Measurements from ENCODE around the gene CENPH. TPM values are rescaled to one million over a fixed set of nuclear protein-coding genes. Genes with fewer than 3 reads are reported as not detected.

The CENPH gene
- total and polyA plus RNA-seq, 2 of the 8 experiments (the other 6 are each of a cell fraction or from before 2014, with no cell fraction given): 69.0 to 82.8 TPM

DNA sequence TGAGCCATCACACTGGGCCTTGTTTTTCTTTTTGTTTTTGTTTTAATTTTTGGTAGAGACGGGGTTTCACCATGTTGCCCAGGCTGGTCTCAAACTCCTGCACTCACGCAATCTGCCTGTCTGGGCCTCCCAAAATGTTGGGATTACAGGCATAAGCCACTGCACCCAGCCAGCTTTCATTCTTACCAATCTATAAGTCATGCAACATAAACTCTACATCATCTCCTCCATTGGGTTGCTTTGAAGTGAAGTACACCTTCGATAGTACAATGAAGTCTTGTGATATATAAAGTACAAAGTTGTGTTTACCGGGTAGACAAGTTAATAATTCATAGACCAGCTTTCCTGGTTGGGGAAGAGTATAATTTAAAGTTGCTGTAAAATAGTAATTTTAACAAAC is 36.5 kb downstream of the CENPH start (continued):
- TF ChIP-seq, protein P1, sequence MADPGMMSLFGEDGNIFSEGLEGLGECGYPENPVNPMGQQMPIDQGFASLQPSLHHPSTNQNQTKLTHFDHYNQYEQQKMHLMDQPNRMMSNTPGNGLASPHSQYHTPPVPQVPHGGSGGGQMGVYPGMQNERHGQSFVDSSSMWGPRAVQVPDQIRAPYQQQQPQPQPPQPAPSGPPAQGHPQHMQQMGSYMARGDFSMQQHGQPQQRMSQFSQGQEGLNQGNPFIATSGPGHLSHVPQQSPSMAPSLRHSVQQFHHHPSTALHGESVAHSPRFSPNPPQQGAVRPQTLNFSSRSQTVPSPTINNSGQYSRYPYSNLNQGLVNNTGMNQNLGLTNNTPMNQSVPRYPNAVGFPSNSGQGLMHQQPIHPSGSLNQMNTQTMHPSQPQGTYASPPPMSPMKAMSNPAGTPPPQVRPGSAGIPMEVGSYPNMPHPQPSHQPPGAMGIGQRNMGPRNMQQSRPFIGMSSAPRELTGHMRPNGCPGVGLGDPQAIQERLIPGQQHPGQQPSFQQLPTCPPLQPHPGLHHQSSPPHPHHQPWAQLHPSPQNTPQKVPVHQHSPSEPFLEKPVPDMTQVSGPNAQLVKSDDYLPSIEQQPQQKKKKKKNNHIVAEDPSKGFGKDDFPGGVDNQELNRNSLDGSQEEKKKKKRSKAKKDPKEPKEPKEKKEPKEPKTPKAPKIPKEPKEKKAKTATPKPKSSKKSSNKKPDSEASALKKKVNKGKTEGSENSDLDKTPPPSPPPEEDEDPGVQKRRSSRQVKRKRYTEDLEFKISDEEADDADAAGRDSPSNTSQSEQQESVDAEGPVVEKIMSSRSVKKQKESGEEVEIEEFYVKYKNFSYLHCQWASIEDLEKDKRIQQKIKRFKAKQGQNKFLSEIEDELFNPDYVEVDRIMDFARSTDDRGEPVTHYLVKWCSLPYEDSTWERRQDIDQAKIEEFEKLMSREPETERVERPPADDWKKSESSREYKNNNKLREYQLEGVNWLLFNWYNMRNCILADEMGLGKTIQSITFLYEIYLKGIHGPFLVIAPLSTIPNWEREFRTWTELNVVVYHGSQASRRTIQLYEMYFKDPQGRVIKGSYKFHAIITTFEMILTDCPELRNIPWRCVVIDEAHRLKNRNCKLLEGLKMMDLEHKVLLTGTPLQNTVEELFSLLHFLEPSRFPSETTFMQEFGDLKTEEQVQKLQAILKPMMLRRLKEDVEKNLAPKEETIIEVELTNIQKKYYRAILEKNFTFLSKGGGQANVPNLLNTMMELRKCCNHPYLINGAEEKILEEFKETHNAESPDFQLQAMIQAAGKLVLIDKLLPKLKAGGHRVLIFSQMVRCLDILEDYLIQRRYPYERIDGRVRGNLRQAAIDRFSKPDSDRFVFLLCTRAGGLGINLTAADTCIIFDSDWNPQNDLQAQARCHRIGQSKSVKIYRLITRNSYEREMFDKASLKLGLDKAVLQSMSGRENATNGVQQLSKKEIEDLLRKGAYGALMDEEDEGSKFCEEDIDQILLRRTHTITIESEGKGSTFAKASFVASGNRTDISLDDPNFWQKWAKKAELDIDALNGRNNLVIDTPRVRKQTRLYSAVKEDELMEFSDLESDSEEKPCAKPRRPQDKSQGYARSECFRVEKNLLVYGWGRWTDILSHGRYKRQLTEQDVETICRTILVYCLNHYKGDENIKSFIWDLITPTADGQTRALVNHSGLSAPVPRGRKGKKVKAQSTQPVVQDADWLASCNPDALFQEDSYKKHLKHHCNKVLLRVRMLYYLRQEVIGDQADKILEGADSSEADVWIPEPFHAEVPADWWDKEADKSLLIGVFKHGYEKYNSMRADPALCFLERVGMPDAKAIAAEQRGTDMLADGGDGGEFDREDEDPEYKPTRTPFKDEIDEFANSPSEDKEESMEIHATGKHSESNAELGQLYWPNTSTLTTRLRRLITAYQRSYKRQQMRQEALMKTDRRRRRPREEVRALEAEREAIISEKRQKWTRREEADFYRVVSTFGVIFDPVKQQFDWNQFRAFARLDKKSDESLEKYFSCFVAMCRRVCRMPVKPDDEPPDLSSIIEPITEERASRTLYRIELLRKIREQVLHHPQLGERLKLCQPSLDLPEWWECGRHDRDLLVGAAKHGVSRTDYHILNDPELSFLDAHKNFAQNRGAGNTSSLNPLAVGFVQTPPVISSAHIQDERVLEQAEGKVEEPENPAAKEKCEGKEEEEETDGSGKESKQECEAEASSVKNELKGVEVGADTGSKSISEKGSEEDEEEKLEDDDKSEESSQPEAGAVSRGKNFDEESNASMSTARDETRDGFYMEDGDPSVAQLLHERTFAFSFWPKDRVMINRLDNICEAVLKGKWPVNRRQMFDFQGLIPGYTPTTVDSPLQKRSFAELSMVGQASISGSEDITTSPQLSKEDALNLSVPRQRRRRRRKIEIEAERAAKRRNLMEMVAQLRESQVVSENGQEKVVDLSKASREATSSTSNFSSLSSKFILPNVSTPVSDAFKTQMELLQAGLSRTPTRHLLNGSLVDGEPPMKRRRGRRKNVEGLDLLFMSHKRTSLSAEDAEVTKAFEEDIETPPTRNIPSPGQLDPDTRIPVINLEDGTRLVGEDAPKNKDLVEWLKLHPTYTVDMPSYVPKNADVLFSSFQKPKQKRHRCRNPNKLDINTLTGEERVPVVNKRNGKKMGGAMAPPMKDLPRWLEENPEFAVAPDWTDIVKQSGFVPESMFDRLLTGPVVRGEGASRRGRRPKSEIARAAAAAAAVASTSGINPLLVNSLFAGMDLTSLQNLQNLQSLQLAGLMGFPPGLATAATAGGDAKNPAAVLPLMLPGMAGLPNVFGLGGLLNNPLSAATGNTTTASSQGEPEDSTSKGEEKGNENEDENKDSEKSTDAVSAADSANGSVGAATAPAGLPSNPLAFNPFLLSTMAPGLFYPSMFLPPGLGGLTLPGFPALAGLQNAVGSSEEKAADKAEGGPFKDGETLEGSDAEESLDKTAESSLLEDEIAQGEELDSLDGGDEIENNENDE (IDR thresholded peaks at IDR 0.05; ENCODE audit: insufficient replicate concordance, low read length): no peak
- TF ChIP-seq KDM5A (IDR thresholded peaks at IDR 0.05; ENCODE audit: low read length) (no peak), HDAC2 (IDR thresholded peaks at IDR 0.05; ENCODE audit: borderline replicate concordance in 1 of 2, low read depth in 2 of 2, low read length in 2 of 2) (no peak)

All from H1 (cell line).